Right cardiac atrium (tissue), 5 donors: ENCODE results near the gene PCDH1. TPM values are rescaled to one million over a fixed set of nuclear protein-coding genes. Genes with fewer than 3 reads are reported as not detected.

Experiments
- ATAC-seq, 2 donors: fragments of 200-7000 bp; cut with Tn5 transposase; one replicate each; pipeline versions ENCODE4 v1.8.0 to v1.9.1; 2020; ENCODE audit warnings: moderate library complexity in 2 of 2, mild to moderate bottlenecking in 1 of 2
- DNase-seq, 3 donors: peaks; one replicate each; pipeline ENCODE4 v3.0.0-alpha.2; 2020
- H3K27ac ChIP-seq: one replicate; pipeline ENCODE4 v1.5.1; 2013; ENCODE audit warnings: mild to moderate bottlenecking, low read length, control low read depth, moderate library complexity
- H3K27me3 ChIP-seq: one replicate; pipeline ENCODE4 v1.6.1; 2013; ENCODE audit not compliant: control insufficient read depth, insufficient read depth
- H3K4me1 ChIP-seq: one replicate; pipeline ENCODE4 v1.6.1; 2013; ENCODE audit warnings: low read length; ENCODE audit not compliant: control insufficient read depth, insufficient read depth
- H3K4me3 ChIP-seq: one replicate; pipeline ENCODE4 v1.5.1; 2013; ENCODE audit warnings: low read length, control low read depth
- H3K9me3 ChIP-seq: one replicate; pipeline ENCODE4 v1.6.1; 2013; ENCODE audit warnings: low read length; ENCODE audit not compliant: control insufficient read depth
- WGBS: extraction: QIAGEN DNeasy Blood & Tissue Kit; methylation state at CpG from one replicate; pipeline ENCODE4 v1.1.7; 2013; 5-methylcytosine and 5-hydroxymethylcytosine counted together
- intact Hi-C, 4 donors: fragments of 100-400 bp; cut with DNase I; formaldehyde crosslinking; loops; one replicate each; pipeline versions ENCODE4 v1.11.0 to v1.14.0; 2022 to 2023
- polyA plus RNA-seq: library from polyadenylated mRNA; stranded (reverse); fragments of 200-250 nt; gene quantifications from one replicate; pipeline ENCODE4 v1.2.3, GENCODE V29; 2013
- total RNA-seq, 4 donors: library from RNA; stranded (reverse); fragmentation: NEBNext Ultra II Directional; extraction: Animal tissue kit (Norgen Biotek cat#: 25700); gene quantifications; one replicate each; pipeline ENCODE4 v1.2.1, GENCODE V29; 2021
- donor health status: healthy with polysubstance abuse.
- donor health status: DM: no; HTN: yes; CAD: no.
- donor health status: DM: no; HTN: no; CAD: no.
- donor health status: DM: no; HTN: yes; CAD: no; lungs with severe emphysema.
- donor health status: DM: yes; HTN: yes; CAD: no.

The PCDH1 gene
- total and polyA plus RNA-seq, 5 donors: 7.2 to 21.3 (median 9.8) TPM

- Histone ChIP-seq H3K27ac (peak overlapping the region; percentile 30), H3K4me3 (no peak overlapping the region), H3K9me3 (no peaks in the 10 kb centered on the region), H3K27me3 (no peaks in the 10 kb centered on the region), H3K4me1 (peaks cover 10% of the 10 kb centered on the region)
- DNase-seq (no peak), ATAC-seq (peak; percentile 13 to 17)
- intact Hi-C loops: no loop called here
- 57% methylated on average over 5 of the region's 5 CpGs for WGBS
Measured at GRCh38 chr5:141843156-141843927, 34.9 kb downstream of the PCDH1 start.

- intact Hi-C loops: no loop called here
- H3K27me3 ChIP-seq: no peaks in the 10 kb centered on the region
- ATAC-seq: peak; percentile 25 to 28
- DNase-seq: no peak
- H3K9me3 ChIP-seq: no peaks in the 10 kb centered on the region
- H3K4me3 ChIP-seq: no peak overlapping the region
- H3K27ac ChIP-seq: peak overlapping the region; percentile 20
- peaks cover 12% of the 10 kb centered on the region for H3K4me1 ChIP-seq
- WGBS: 34% methylated on average over 14 of the region's 14 CpGs
Measured at GRCh38 chr5:141841378-141842180, 36.6 kb downstream of the PCDH1 start.

GRCh38 chr5:141840826-141841360, 37.3 kb downstream of the PCDH1 start:
- H3K9me3 ChIP-seq: no peaks in the 10 kb centered on the region
- H3K4me1 ChIP-seq: peaks cover 12% of the 10 kb centered on the region
- DNase-seq (no peak), ATAC-seq (no peak)
- H3K27ac ChIP-seq: no peak overlapping the region
- intact Hi-C loops: no loop called here
- WGBS: 69% methylated on average over 6 of the region's 6 CpGs
- no peaks in the 10 kb centered on the region for H3K27me3 ChIP-seq
- H3K4me3 ChIP-seq: no peak overlapping the region

GRCh38 chr5:141840280-141840812, 37.9 kb downstream of the PCDH1 start:
- Histone ChIP-seq H3K4me1 (peaks cover 12% of the 10 kb centered on the region), H3K9me3 (no peaks in the 10 kb centered on the region), H3K27ac (no peak overlapping the region), H3K27me3 (no peaks in the 10 kb centered on the region), H3K4me3 (no peak overlapping the region)
- DNase-seq (no peak), ATAC-seq (no peak)
- intact Hi-C loops: no loop called here
- 79% methylated on average over 3 of the region's 3 CpGs for WGBS

- Histone ChIP-seq H3K4me3 (no peak overlapping the region), H3K27me3 (no peaks in the 10 kb centered on the region), H3K9me3 (no peaks in the 10 kb centered on the region), H3K4me1 (peaks cover 12% of the 10 kb centered on the region), H3K27ac (peak overlapping the region; percentile 18)
- DNase-seq (no peak), ATAC-seq (no peak)
- 34% methylated on average over 11 of the region's 11 CpGs for WGBS
- intact Hi-C loops: no loop called here
Measured at GRCh38 chr5:141839015-141839513, 39.1 kb downstream of the PCDH1 start.

GRCh38 chr5:141838326-141839014, 39.7 kb downstream of the PCDH1 start:
- Histone ChIP-seq H3K4me3 (no peak overlapping the region), H3K27ac (peak overlapping the region; percentile 18), H3K9me3 (no peaks in the 10 kb centered on the region), H3K27me3 (no peaks in the 10 kb centered on the region), H3K4me1 (peaks cover 10% of the 10 kb centered on the region)
- no peak for ATAC-seq
- 35% methylated on average over 11 of the region's 11 CpGs for WGBS
- DNase-seq: no peak
- intact Hi-C loops: no loop called here

GRCh38 chr5:141835928-141836670, 42.1 kb downstream of the PCDH1 start:
- WGBS: 11% methylated on average over 13 of the region's 13 CpGs
- Histone ChIP-seq H3K27ac (peak overlapping the region; percentile 80), H3K4me3 (no peak overlapping the region), H3K27me3 (no peaks in the 10 kb centered on the region), H3K9me3 (no peaks in the 10 kb centered on the region), H3K4me1 (peaks cover 6% of the 10 kb centered on the region)
- peak in 2 of 3 donors; percentile 46 to 79 for DNase-seq
- ATAC-seq: peak; percentile 57 to 58
- intact Hi-C loops: no loop called here

- DNase-seq: no peak
- no peak for ATAC-seq
- 0% methylated on average over 2 of the region's 2 CpGs for WGBS
- Histone ChIP-seq H3K4me3 (no peak overlapping the region), H3K9me3 (no peaks in the 10 kb centered on the region), H3K27ac (no peak overlapping the region), H3K27me3 (no peaks in the 10 kb centered on the region), H3K4me1 (peaks cover 2% of the 10 kb centered on the region)
- intact Hi-C loops: no loop called here
Measured at GRCh38 chr5:141834331-141834730, 43.9 kb downstream of the PCDH1 start.

- intact Hi-C loops: no loop called here
- WGBS: 89% methylated on average over 4 of the region's 4 CpGs
- H3K9me3 ChIP-seq: no peaks in the 10 kb centered on the region
- H3K27ac ChIP-seq: no peak overlapping the region
- ATAC-seq: no peak
- H3K27me3 ChIP-seq: no peaks in the 10 kb centered on the region
- no peak overlapping the region for H3K4me3 ChIP-seq
- DNase-seq: no peak
- H3K4me1 ChIP-seq: no peaks in the 10 kb centered on the region
Measured at GRCh38 chr5:141832131-141832530, 46.1 kb downstream of the PCDH1 start.

GRCh38 chr5:141828162-141828561, 50.0 kb downstream of the PCDH1 start:
- Histone ChIP-seq H3K9me3 (no peaks in the 10 kb centered on the region), H3K27me3 (no peaks in the 10 kb centered on the region), H3K4me1 (no peaks in the 10 kb centered on the region), H3K27ac (no peak overlapping the region), H3K4me3 (no peak overlapping the region)
- WGBS: 72% methylated on average over 4 of the region's 4 CpGs
- DNase-seq (no peak), ATAC-seq (no peak)
- intact Hi-C loops: loop anchor here in 2 of 4 donors (5.0 kb wide), 2 partner anchors 49 to 126 kb away; partner anchors contain the start of gene PCDH1 (in 1 of the 2)
